Mesenchymal stem cell (in vitro differentiated cells and primary cell): ENCODE results near the gene OLR1.

ENCODE experiments used
- DNase-seq: peaks from one replicate; pipeline ENCODE4 v3.0.0-alpha.2; 2013
- H2AFZ ChIP-seq: one replicate; pipeline ENCODE4 v1.6.1; 2013; ENCODE audit warnings: low read depth, mild to moderate bottlenecking, control low read depth, inconsistent platforms, low read length, moderate library complexity
- H2AK5ac ChIP-seq: 2 replicates; pipeline ENCODE4 v1.6.1; 2013; ENCODE audit warnings: low read length, moderate library complexity, mild to moderate bottlenecking, inconsistent platforms; ENCODE audit not compliant: severe bottlenecking
- H2BK120ac ChIP-seq: one replicate; pipeline ENCODE4 v1.6.1; 2013; ENCODE audit warnings: low read depth, mild to moderate bottlenecking, inconsistent platforms, low read length, moderate library complexity
- H2BK12ac ChIP-seq, 2 experiments: one replicate each; pipeline ENCODE4 v1.6.1; 2013; ENCODE audit warnings: inconsistent platforms in 2 of 2, low read length in 2 of 2, mild to moderate bottlenecking in 2 of 2, moderate library complexity in 2 of 2, control low read depth in 1 of 2
- H2BK15ac ChIP-seq: one replicate; pipeline ENCODE4 v1.6.1; 2013; ENCODE audit warnings: mild to moderate bottlenecking, low read depth, inconsistent platforms; ENCODE audit not compliant: poor library complexity, severe bottlenecking
- H2BK5ac ChIP-seq: 2 replicates; pipeline ENCODE4 v1.6.1; 2013; ENCODE audit warnings: low read depth, mild to moderate bottlenecking, low read length, control low read depth, inconsistent platforms; ENCODE audit not compliant: poor library complexity, severe bottlenecking
- H3K14ac ChIP-seq, 2 experiments: one replicate each; pipeline ENCODE4 v1.6.1; 2013; ENCODE audit warnings: inconsistent platforms in 2 of 2, low read length in 2 of 2, control low read depth in 1 of 2, mild to moderate bottlenecking in 1 of 2, moderate library complexity in 1 of 2
- H3K18ac ChIP-seq, 2 experiments: one replicate each; pipeline ENCODE4 v1.6.1; 2013; ENCODE audit warnings: inconsistent platforms in 2 of 2, low read length in 2 of 2, control low read depth in 1 of 2, low read depth in 1 of 2, mild to moderate bottlenecking in 1 of 2
- H3K23ac ChIP-seq, 2 experiments: one replicate each; pipeline ENCODE4 v1.6.1; 2013; ENCODE audit warnings: inconsistent platforms in 2 of 2, low read length in 2 of 2, mild to moderate bottlenecking in 2 of 2, moderate library complexity in 2 of 2, control low read depth in 1 of 2
- H3K27ac ChIP-seq: 2 replicates; pipeline ENCODE4 v1.5.1; 2013; ENCODE audit warnings: mild to moderate bottlenecking, moderate library complexity, low read length, control low read depth, inconsistent platforms; ENCODE audit not compliant: poor library complexity, severe bottlenecking
- H3K27me3 ChIP-seq, 2 experiments: 2 replicates each; pipeline versions ENCODE4 v1.6.1 to v1.7.0; 2013; ENCODE audit warnings: low read length in 2 of 2, mild to moderate bottlenecking in 2 of 2, moderate library complexity in 2 of 2, control low read depth in 1 of 2, inconsistent platforms in 1 of 2; ENCODE audit not compliant: control insufficient read depth in 1 of 2, insufficient read depth in 1 of 2
- H3K36me3 ChIP-seq, 2 experiments: 2 replicates each; pipeline versions ENCODE4 v1.6.1 to v1.7.0; 2013; ENCODE audit warnings: low read length in 2 of 2, control low read depth in 1 of 2, inconsistent platforms in 1 of 2, low read depth in 1 of 2, mild to moderate bottlenecking in 1 of 2; ENCODE audit not compliant: insufficient read depth in 2 of 2, control insufficient read depth in 1 of 2
- H3K4ac ChIP-seq, 2 experiments: one replicate each; pipeline ENCODE4 v1.6.1; 2013; ENCODE audit warnings: inconsistent platforms in 2 of 2, low read length in 2 of 2, mild to moderate bottlenecking in 2 of 2, moderate library complexity in 2 of 2, control low read depth in 1 of 2, low read depth in 1 of 2
- H3K4me1 ChIP-seq: 2 replicates; pipeline ENCODE4 v1.6.1; 2013; ENCODE audit warnings: low read depth, low read length, control low read depth; ENCODE audit not compliant: control insufficient read depth, insufficient read depth
- H3K4me2 ChIP-seq: 2 replicates; pipeline ENCODE4 v1.6.1; 2013; ENCODE audit warnings: low read length, mild to moderate bottlenecking, inconsistent platforms; ENCODE audit not compliant: poor library complexity, severe bottlenecking
- H3K4me3 ChIP-seq, 2 experiments: 2 replicates each; pipeline versions ENCODE4 v1.5.1 to v1.7.0; 2013; ENCODE audit warnings: low read length in 2 of 2, mild to moderate bottlenecking in 2 of 2, control low read depth in 1 of 2, low read depth in 1 of 2; ENCODE audit not compliant: insufficient read depth in 1 of 2
- H3K79me1 ChIP-seq: replicated peaks from 2 replicates; pipeline ENCODE4 v1.6.1; 2013; ENCODE audit warnings: mild to moderate bottlenecking, control low read depth, low read length, inconsistent platforms; ENCODE audit not compliant: poor library complexity, severe bottlenecking
- H3K9ac ChIP-seq: 2 replicates; pipeline ENCODE4 v1.7.0; 2013; ENCODE audit warnings: mild to moderate bottlenecking, low read length, moderate library complexity
- H3K9me3 ChIP-seq: 2 replicates; pipeline ENCODE4 v1.7.0; 2013; ENCODE audit warnings: mild to moderate bottlenecking, low read length; ENCODE audit not compliant: control insufficient read depth
- H4K8ac ChIP-seq: one replicate; pipeline ENCODE4 v1.6.1; 2013; ENCODE audit warnings: inconsistent platforms, mild to moderate bottlenecking, low read length, moderate library complexity
- H4K91ac ChIP-seq: one replicate; pipeline ENCODE4 v1.6.1; 2013; ENCODE audit warnings: mild to moderate bottlenecking, low read length, inconsistent platforms
- WGBS: methylation state at CpG from one replicate; pipeline ENCODE4 v1.1.7; 2013; ENCODE audit warnings: mixed read lengths; 5-methylcytosine and 5-hydroxymethylcytosine counted together

OLR1 gene

GRCh38 chr12:10111451-10111850, 60.5 kb downstream of the OLR1 start:
- no peak overlapping the region for H2BK5ac ChIP-seq
- H3K27me3 ChIP-seq = no peaks in the 10 kb centered on the region
- no peak overlapping the region for H4K8ac ChIP-seq
- no peak overlapping the region for H3K18ac ChIP-seq
- WGBS = 95% methylated on average over 38 of the region's 38 CpGs
- H3K27ac ChIP-seq = no peak overlapping the region
- no peak overlapping the region for H2AFZ ChIP-seq
- H3K36me3 ChIP-seq = no peaks in the 10 kb centered on the region
- H3K9me3 ChIP-seq = no peaks in the 10 kb centered on the region
- H3K4me2 ChIP-seq = no peak overlapping the region
- H2BK15ac ChIP-seq = no peak overlapping the region
- no peak overlapping the region for H3K23ac ChIP-seq
- no peak for DNase-seq
- no peak overlapping the region for H3K4ac ChIP-seq
- no peak overlapping the region for H2BK120ac ChIP-seq
- no peaks in the 10 kb centered on the region for H3K4me1 ChIP-seq
- H3K14ac ChIP-seq = no peak overlapping the region
- no peak overlapping the region for H3K4me3 ChIP-seq
- H2AK5ac ChIP-seq = no peak overlapping the region
- no peak overlapping the region for H4K91ac ChIP-seq
- H3K79me1 ChIP-seq = no peaks in the 10 kb centered on the region
- no peak overlapping the region for H2BK12ac ChIP-seq
- H3K9ac ChIP-seq = no peak overlapping the region

- Histone ChIP-seq H2BK120ac (no peak overlapping the region), H2BK12ac (no peak overlapping the region), H3K4me3 (no peak overlapping the region), H3K27ac (no peak overlapping the region), H3K4ac (no peak overlapping the region), H4K91ac (no peak overlapping the region), H2BK5ac (no peak overlapping the region), H3K9ac (no peak overlapping the region), H4K8ac (no peak overlapping the region), H3K18ac (no peak overlapping the region), H3K9me3 (no peaks in the 10 kb centered on the region), H3K4me2 (no peak overlapping the region), H3K36me3 (no peaks in the 10 kb centered on the region), H3K14ac (no peak overlapping the region), H2AK5ac (no peak overlapping the region), H3K27me3 (no peaks in the 10 kb centered on the region), H3K79me1 (no peaks in the 10 kb centered on the region), H2AFZ (no peak overlapping the region), H3K4me1 (no peaks in the 10 kb centered on the region), H3K23ac (no peak overlapping the region), H2BK15ac (no peak overlapping the region)
- 87% methylated on average over 2 of the region's 2 CpGs for WGBS
- no peak for DNase-seq
Measured at GRCh38 chr12:10110256-10110844, 61.6 kb downstream of the OLR1 start.
